Measurements from ENCODE around the gene PKN2. TPM values are rescaled to one million over a fixed set of nuclear protein-coding genes. Genes with fewer than 3 reads are reported as not detected.

Gene PKN2
- total RNA-seq, 1 experiment from 2014 or later: 32.5 TPM

- no peaks in the 10 kb centered on the region for H3K9me3 ChIP-seq (ENCODE audit: control insufficient read depth, low read depth, low read length)
- H2BK12ac ChIP-seq (ENCODE audit: insufficient read length, low read depth, low read length): no peak overlapping the region
- no peak overlapping the region for H3K4ac ChIP-seq (ENCODE audit: low read depth, low read length)
- H3K9ac ChIP-seq (ENCODE audit: extremely low read depth, insufficient read length, low read length): no peak overlapping the region
- H4K5ac ChIP-seq (ENCODE audit: insufficient read length, low read depth, low read length): no peak overlapping the region
- H2BK15ac ChIP-seq (ENCODE audit: low read depth, low read length): no peak overlapping the region
- H3K14ac ChIP-seq (ENCODE audit: insufficient read depth, low read length): no peak overlapping the region
- Mint-ChIP-seq H3K4me1 (peaks cover 48 to 56% of the 10 kb centered on the region in 2 experiments), H3K36me3 (ENCODE audit: insufficient read depth in 1 of 3, low read depth in 3 of 3) (peaks cover 39 to 62% (median 41%) of the 10 kb centered on the region in 3 experiments), H3K27ac (peak overlapping the region; percentile 89 to 96 (median 92)), H3K9me3 (0 out of 5 replicates have a peak, but pooled peaks cover 0 to 3% of the 10 kb centered on the region in 2 experiments), H3K4me3 (peak overlapping the region in 1 of 2 experiments; percentile 18; a peak in 1 of 5 replicates), H3K27me3 (ENCODE audit: low read depth) (no peaks in the 10 kb centered on the region; the same call in 1 of the 2 replicates)
- no peak overlapping the region for H2BK5ac ChIP-seq (ENCODE audit: insufficient read length, low read length)
- H3K79me1 ChIP-seq (ENCODE audit: insufficient read depth, low read depth, low read length, poor library complexity, severe bottlenecking): no peaks in the 10 kb centered on the region
- no peak overlapping the region for H2AK5ac ChIP-seq (ENCODE audit: insufficient read length, low read length)
- no peaks in the 10 kb centered on the region; the same call in 1 of the 2 replicates for H3K79me2 ChIP-seq (ENCODE audit: insufficient read depth, low read length)
- WGBS (ENCODE audit: extremely low coverage, insufficient read length, low lambda C conversion rate): no CpG with 5 or more reads among the region's 1 CpG
- no peak overlapping the region for H3K56ac ChIP-seq (ENCODE audit: insufficient read length, low read depth, low read length)
- no peaks in the 10 kb centered on the region for H4K20me1 ChIP-seq (ENCODE audit: control insufficient read depth, insufficient read depth, insufficient read length)
- no peak overlapping the region for H3K4me2 ChIP-seq (ENCODE audit: insufficient read depth, insufficient read length, low read length)
- DNase-seq: peak; percentile 69
- no peaks in the 10 kb centered on the region for H3K27me3 ChIP-seq (ENCODE audit: insufficient read depth, low read length)
- H4K91ac ChIP-seq (ENCODE audit: insufficient read length, low read depth, low read length): no peak overlapping the region
- H2BK20ac ChIP-seq (ENCODE audit: low read depth, low read length, poor library complexity, severe bottlenecking): peak overlapping the region; percentile 98
- no peak overlapping the region for H3K18ac ChIP-seq (ENCODE audit: insufficient read length, low read depth, low read length)
- peaks cover 22% of the 10 kb centered on the region; the same call in 1 of the 2 replicates for H3K4me1 ChIP-seq (ENCODE audit: insufficient read depth, low read length)
- H4K8ac ChIP-seq (replicated peaks; ENCODE audit: insufficient read length, low read depth, low read length): no peak overlapping the region
- H3K23me2 ChIP-seq (ENCODE audit: insufficient read length, low read depth, low read length, poor library complexity, severe bottlenecking): no peaks in the 10 kb centered on the region
- peak overlapping the region; percentile 34 for H3K27ac ChIP-seq (ENCODE audit: insufficient read length, low read depth, low read length)
- no peak overlapping the region for H3K23ac ChIP-seq (ENCODE audit: insufficient read length, low read depth, low read length)
- TF ChIP-seq CTCF (conservative IDR thresholded peaks at IDR 0.05): no peak
- no peak overlapping the region for H3T11ph ChIP-seq (ENCODE audit: low read length)
- no peak overlapping the region for H2AFZ ChIP-seq (ENCODE audit: low read length)
- no peak overlapping the region for H2BK120ac ChIP-seq (ENCODE audit: low read depth, low read length, poor library complexity, severe bottlenecking)
Observed at GRCh38 chr1:88774151-88774556, 90.1 kb downstream of the PKN2 start.
